T follicular helper cell (primary cell): ENCODE results near the gene IQCK.

Experiments
- DNase-seq: peaks from one replicate; pipeline ENCODE4 v3.0.0-alpha.2; 2020; ENCODE audit warnings: low read depth

The IQCK gene

DNA sequence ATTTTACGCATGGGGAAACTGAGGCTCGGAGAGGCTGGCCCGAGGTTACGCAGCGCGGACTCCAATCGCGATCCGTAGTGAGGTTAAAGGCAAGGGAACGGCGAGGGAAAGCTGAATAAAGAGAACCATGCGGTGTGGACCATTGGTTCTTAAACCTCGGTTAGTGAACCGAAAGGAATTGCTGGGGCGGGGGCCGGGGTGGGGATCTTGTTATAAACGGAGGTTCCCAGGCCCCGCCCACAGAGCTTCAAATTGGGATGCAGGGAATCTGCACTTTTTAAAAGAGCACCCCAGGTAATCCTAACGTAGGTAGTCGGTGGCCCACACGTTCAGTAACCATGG is 524 bp downstream of the IQCK start:
- DNase-seq = no peak

DNA sequence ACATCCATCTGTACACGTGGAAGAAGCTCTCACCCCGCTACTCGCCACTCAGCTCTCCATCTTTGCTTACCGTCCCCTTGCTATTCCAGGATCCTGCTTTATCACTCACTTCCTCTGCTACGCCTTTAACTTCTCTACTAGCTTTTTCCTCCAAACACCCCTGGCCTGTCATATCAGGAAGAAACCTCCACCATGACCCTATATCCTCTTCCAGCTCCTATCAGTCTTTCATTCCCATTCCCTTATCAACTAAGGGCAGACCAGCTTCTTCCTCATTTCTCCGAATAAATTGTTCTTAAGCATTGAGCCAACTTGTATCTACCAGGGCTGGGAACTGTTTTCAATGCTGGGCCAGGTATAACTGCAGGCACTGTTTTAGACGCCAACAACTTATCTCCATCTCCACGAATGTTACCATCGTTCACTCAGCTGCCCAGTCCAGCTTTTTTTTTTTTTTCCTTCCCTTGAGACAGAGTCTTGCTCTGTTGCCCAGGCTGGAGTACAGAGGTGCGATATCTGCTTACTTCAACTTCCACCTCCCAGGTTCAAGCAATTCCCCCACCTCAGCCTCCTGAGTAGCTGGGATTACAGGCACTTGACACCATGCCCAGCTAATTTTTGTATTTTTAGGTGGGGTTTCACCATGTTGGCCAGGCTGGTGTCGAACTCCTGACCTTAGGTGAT is 4.3 kb downstream of the IQCK start:
- DNase-seq = no peak

DNA sequence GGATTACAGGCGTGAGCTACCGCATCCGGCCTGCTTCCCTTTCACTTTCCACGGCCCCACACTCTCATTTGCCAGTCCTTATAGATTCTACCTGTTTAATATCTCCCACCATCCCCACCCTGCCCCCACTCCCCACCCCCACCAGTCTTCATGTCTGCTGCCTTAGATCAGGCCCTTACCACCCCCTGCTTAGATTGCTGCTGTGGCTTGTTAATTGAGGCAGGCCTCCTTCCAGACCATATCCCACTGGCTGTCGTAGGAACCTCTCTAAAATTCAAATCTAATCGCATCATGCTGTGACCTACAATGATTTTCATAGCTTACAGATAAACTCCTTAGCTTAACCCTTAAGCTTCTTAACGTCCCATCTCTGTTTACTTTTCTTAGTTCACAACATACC is 4.9 kb downstream of the IQCK start:
- no peak for DNase-seq

DNA sequence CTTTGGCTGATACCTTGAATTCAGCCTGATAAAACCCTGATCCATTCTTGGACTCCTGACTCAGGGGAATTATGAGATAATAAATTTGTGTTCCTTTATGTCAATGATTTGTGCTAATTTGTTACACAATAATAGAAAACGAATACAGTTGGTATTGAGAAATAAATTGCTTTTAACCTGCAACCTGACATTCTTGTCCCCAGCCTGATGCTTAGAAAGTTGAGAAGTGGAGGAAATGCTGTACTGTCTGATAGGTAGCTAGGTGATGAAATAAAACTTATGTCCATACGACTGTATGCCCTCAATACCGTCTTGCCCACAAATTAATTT is 10.5 kb downstream of the IQCK start:
- no peak for DNase-seq

DNA sequence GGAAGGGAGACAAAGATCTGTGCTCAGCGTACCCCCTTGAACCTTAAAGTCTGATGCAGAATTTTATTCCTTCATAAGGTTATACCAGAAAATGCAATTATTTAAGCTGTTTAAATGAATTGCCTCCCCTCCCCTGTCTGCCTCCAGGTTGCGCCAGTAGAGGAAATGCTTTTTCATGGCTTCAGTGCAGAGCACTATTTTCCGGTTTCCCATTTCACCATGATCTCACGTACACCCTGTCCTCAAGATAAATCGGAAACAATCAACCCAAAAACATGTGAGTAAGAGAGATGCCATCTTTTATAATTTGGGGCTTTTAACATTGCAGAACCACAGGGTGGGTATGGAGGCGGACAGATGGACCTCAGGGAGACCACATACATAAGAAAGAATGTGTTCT is 15.5 kb downstream of the IQCK start:
- no peak for DNase-seq

DNA sequence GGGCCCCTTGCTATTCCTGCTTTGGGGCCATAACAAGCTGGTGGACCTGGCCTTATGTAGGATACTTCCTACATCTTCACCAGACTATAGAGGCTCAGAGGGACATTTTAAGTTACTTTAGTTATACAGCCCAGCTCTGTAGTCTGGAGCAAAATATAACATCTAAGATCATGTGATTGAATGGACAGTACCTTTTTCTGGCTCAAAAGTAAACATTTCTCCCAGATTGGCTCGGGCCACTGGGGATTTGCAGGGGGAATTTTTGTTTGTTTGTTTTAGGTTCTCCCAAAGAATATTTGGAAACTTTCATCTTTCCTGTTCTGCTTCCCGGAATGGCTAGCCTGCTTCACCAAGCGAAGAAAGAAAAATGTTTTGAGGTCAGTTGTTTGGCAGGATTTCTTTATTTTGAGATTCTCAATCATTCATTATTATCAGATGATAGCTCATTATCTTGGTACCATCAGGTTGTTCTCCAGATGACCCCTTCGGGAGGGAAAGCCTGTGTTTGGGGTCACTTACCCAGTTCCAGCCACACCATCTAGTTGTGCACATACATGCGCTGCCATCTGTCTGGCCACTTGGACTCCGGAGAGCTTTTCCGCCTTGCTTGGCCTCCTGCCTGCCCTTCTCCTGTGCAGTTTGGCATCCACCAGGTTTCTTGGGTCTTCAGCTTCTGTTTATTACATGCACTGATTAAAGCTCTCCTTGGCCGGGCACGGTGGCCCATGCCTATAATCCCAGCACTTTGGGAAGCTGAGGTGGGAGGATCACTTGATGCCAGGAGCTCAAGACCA is 17.2 kb downstream of the IQCK start:
- no peak for DNase-seq

DNA sequence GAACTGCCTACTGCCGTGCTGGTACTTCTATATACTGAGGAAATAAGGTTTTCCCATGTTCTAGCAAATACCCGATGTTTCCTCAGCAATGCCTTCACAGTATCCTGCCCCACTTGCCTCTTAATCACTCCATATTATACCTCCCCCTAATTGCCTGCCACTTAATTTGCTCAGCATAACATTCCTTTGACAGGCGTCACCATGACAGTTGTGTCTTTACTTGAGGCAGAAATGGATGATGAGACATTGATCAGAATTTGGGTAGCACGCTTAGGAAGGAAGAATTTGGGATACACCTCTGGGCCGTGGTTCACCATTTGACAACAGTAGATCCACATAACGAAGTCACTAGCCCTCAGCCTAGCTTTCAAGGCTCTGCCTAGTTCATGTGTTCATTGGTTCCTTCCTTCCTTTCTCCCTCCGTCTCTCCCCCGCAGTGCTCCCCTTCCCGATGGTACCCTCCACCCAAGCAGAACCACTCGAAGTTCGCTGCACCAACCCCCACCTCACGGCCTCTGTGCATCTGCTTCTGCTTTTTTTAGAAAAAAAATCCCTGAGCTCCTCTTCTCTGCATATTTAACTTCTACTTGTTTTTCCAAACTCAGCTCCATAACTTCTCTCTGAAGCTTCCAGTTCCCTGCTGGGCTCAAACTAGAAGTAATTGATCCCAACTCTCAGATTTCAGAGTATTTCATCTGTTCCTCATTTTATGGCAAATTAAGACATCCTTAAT is 19.4 kb downstream of the IQCK start:
- no peak for DNase-seq

DNA sequence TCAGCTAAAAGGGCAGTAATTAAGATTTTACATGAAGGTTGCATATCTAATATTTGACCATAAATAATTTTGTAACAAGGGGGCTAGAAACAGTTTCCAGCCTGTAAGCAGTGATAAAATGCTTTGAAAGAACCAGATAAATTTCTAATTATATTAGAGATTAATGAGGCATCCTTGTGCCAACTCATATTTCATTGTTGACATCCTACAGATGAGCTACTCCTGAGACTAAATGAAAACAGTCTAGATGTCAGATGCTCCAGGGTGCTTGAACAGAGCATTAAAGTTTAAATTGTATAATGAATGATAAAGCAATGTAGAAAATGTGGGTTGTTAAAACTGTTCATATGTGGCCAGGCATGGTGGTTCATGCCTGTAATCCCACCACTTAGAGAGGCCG is 23.3 kb downstream of the IQCK start:
- DNase-seq = no peak

DNA sequence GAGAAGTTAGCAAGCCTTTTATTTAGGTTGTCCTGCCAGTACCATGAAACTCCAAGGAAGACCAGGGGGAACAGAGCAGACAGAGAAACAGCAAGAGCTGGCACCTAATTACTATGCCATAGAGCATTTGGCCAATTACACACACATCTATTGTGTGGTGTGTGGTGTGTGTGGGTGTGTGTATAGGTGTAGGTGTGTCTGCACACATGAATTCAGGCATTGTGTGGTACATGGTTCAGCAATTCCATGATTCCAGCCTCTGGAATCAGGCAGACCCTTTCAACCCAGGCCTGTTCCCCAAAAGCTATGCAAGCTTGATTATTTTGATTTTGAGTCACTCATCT is 25.7 kb downstream of the IQCK start:
- no peak for DNase-seq

DNA sequence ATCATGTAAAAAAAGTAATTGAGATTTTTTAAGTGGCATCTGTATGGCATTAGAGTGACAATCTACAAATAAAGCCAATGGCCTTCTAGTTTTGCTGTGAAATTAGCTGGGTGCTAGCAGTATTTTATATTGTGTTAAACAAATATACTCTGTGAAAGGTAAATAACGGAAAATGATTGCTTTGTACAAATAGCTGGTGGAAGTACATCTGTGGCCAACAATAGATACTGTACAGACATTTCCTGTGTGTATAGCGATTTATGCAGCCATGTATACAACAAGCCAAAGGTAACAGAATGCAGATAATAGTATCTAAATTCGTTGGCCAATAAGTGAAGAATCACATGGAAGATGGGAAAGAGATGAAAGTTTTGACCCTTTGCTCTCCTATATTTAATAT is 26.6 kb downstream of the IQCK start:
- no peak for DNase-seq

DNA sequence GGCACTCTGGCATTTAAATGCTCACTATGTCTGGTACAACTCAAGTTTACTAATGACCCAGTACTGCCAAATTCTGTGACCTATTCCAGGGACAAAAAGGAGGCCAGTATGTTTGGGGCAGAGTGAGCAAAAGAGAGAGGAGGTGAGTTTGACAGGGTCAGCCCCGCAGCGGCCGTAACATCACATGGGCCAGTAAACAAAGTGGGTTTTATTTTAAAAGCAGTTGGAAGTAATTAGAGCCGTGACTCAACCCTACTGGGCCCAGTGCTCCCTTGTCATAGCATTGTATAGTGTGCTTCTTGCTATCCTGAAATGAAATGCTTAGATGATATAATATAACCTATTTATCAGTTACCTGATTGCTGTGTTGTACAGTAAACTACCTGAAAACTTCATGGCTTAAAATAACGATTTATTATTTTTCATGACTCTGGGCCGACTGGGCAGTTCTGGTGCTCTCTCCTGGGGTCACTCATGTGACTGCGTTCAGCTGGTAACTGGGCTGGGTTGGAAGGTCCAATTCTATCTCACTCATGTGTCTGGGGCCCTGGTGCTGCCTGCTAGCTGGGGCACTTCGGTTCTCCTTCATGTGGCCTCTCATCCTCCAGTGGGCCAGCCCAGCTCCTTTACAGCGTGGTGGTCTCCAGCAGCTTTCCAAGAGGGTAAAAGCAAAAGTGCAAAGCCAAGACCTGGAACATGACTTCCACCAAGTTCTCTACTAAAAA is 27.4 kb downstream of the IQCK start:
- no peak for DNase-seq

DNA sequence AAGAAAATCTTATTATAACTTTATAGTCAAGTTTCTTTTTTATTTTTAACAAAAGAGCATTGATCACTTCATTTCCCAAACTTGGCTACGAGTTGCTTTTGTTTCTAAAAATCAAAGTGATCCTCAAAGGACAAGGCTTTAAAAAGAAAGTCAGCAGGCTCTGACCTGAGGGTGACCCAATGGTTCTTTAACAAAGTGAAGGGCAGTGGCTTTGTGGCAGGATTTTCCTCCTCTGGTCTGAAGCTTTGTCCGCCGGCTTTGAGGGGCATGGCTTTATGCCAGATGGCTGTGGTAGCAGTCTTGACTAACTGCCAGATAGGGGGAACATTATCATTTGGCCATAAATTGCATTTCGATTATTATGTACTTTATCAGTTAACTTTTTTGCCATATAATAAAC is 28.5 kb downstream of the IQCK start:
- DNase-seq = no peak

DNA sequence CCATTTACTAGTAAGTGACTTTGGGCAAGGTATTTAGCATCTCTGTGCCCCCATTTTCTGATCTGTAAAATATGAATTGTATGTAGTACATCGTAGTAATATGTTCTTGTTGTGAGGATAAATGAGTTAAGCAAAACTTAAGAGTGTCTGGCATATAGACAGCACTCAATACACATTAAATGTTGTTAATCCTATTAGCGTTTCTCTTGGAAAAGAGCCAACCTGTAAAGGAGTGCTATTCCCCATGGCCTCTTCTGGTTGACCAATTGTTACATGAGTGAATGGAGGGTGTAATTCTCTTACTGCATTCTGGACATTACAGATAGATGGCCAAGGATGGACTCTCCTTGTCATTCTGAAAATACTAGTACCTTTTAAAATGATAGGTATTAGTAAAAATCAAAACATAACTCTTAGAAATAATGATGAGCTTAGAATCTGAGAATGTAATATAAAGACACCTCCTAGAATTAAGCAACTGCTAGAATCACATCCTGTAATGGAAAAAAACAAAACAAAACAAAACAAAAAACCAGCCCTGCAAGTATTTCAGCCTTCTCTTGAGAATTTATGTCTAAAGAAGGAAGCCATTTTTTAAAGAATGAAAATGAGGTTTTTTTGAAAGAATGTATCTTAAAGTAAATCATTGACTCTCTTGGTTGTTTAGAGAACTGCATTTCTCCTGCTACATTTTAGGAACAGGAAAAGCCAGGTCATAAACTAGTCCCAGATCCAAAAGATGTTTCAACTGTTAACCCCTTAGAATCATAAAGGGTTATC is 30.5 kb downstream of the IQCK start:
- no peak for DNase-seq

DNA sequence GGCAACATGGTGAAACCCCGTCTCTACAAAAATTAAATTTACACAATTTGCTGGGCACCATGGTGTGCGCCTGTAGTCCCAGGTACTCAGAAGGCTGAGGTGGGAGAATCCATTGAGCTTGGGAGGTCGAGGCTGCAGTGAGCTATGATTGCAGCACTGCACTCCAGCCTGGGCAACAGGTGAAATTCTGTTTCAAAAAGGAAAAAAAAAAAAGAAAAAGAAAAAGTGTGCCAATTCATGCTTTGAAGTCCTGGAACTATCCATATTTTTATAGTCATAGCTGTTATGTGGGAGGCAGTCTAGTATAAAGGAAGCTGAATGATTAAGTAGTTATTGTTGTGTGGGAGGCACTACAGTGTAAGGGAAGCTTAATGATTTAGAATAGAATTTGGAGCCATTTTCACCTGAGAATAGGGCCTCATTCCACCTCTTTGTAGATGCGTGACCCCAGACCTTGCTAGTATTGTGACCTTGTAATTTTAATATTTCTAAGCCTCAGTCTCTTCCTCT is 31.6 kb downstream of the IQCK start:
- DNase-seq = no peak

DNA sequence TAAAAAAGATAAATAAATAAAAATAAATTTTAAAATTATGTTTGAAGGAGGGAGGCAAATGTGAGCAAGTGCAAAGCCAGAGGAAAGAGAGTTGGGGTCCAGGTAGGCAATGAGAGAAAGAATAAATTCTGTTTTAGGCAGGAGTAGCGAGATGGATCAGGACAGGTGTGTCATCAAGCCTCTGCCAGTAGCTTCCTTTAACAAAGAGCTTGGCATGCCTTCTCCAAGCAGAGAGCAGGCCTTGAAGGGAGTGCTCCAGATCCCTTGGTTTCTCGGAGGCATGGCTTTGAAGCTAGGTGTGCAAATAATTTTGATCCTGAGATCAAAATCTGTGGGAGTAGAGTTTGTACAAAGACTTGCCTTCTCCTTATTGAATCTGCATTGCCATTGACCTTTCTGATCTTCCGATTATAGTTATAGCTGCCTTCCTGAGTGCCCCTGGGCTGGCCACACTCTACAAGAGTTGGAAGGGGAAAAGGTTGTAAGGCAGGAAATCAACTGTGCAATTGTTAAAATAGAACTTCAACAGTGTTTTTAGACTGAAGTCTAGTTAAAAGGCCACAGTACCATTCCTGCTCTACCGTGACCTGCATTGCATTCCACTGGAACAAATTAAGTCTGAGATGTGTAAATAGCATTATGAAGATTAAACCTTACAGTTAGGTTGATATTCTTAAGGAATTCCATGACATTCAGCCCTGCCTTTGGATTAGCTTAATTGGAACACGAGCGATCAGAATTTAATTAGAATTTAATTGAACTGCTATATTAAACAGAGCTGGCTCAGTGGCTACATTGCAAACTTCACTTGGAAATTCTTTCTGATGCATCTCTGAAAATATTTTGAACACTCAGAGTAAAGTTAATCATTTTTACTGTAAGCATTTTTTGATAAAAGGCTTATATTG is 33.7 kb downstream of the IQCK start:
- DNase-seq = no peak

DNA sequence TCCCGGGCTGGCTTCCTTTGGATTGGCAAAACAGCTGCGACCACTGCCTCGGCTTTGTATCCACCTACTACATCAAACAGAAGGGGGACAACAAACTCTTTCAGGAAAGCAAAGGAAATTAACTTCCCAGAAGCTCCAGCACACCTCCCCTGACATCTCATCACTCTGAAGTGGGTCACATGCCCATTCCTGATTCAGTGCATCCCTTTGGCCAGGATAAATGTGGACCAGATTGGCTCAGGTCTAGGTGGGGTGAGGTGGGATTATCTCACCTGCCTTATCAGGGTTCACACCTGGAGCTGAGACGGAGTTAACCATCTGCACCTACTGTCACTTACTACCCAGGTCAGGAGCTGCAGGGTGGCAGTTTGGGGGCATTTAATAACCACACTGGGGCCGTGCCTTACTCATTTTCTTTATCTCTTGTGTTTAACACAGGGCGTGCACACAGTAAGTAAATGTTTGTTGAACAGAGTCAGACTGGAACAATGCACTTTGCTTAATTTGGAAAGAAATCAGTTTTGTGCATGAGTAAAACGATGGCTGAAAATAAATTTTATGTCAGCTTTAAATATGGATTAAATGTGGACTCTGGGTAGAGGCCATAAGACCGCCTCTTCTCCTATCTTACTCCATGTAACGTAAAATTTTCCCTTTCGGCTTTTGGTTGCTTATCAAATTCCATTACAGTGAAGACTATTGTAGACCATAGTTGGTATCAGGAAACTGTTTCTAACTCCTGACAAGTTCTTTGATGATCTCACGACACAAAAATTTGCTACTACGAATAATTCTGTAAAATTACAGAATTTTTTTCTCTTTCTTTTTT is 36.0 kb downstream of the IQCK start:
- no peak for DNase-seq

DNA sequence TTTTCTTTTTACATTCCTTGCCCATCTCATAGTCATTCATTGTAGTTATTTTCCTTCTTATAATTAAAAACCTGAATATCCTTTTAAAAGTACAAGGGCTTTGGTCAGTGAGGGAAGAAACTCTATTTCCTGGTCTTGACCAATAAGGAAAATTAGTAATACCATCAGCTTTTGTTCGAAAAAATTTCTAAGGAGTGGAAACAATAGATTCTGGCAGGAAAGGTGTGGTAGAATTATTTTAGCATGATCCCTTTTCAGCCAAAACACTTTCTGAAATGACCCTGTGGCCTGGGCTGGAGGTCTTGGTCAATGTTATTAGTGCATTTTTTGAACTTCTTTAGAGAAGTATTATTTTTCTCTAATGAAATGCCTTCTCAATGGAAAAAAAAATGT is 36.6 kb downstream of the IQCK start:
- no peak for DNase-seq

DNA sequence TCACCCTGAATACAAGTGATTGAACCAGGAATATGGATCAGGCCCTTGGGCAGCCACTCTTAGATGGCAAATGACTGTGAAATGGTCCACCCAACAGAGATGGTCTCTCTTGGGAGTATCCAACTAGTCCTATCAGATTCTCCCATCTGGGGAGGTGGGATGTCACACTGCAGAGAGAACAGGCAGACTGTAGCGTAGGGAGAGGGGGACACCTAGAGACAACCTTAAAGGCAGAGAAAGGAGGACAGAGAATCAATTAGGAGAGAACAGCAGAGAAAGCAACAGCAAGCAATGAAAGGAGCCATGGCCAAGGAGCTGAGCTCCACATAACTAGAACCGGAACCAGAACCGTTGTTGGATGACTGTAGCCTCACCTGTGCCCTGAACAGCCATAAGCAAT is 37.2 kb downstream of the IQCK start:
- no peak for DNase-seq

DNA sequence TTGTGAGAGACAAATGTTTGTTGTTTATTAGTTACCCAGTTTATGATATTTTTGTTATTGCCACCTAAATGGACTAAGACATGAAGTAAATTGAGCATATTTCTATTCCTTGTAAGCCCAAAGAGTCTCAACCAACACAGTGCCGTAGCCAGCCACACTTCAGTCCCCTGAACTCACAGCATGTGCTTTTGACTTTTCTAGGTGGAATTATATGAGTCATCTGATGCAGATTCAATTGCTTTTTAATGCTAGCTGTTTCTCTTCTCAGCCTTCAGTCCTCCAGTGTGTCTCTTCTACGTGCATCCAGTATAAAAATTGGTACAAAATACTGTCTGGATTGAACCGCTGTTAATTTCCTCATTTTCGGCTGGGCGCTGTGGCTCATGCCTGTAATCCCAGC is 39.0 kb downstream of the IQCK start:
- no peak for DNase-seq
